Measurements from ENCODE around the gene MRPL2. TPM values are rescaled to one million over a fixed set of nuclear protein-coding genes. Genes with fewer than 3 reads are reported as not detected.
A peak's percentile ranks its signal among the peaks of the same experiment; 100 is the strongest.

MRPL2 gene
- total RNA-seq, 1 experiment from 2014 or later: 123 TPM

GRCh38 chr6:43052225-43052841, 6.9 kb downstream of the MRPL2 start:
- Histone ChIP-seq H3K27ac (ENCODE audit: low read depth, low read length) (peak overlapping the region; percentile 98), H3K4me2 (ENCODE audit: low read length) (peak overlapping the region; percentile 99), H3K9ac (ENCODE audit: low read length) (peak overlapping the region; percentile 98), H3K36me3 (ENCODE audit: control insufficient read depth in 1 of 2, insufficient read depth in 2 of 2, low read length in 2 of 2) (peaks cover 14 to 19% of the 10 kb centered on the region in 2 experiments; a peak in 3 of 4 replicates), H2AFZ (ENCODE audit: low read depth, low read length, poor library complexity, severe bottlenecking) (no peak overlapping the region), H3K9me3 (ENCODE audit: control insufficient read depth in 1 of 2, insufficient read depth in 1 of 2, low read depth in 1 of 2, low read length in 2 of 2) (no peaks in the 10 kb centered on the region), H3K4me3 (replicated peaks in 1 of 2; ENCODE audit: low read depth in 1 of 2, low read length in 2 of 2) (peak overlapping the region; percentile 97), H3K4me1 (ENCODE audit: control insufficient read depth in 1 of 2, insufficient read depth in 2 of 2, low read length in 2 of 2) (peaks cover 6 to 21% of the 10 kb centered on the region in 2 experiments; a peak in 3 of 4 replicates), H3K27me3 (ENCODE audit: insufficient read depth, low read length) (no peaks in the 10 kb centered on the region), H3K9me2 (ENCODE audit: insufficient read depth) (no peaks in the 10 kb centered on the region), H4K20me1 (ENCODE audit: insufficient read depth) (no peaks in the 10 kb centered on the region), H3K79me2 (ENCODE audit: insufficient read depth, low read length) (peaks cover 27% of the 10 kb centered on the region)
- intact Hi-C loops (cut with micrococcal nuclease): no loop called here
- CTCF ChIA-PET: no interaction called here
- POLR2A ChIA-PET: no interaction called here
- no peak for ATAC-seq
- TF ChIP-seq POLR2A (IDR thresholded peaks at IDR 0.05; ENCODE audit: borderline replicate concordance, extremely low read depth, insufficient read depth, insufficient read length): peak; percentile 24
- TF ChIP-seq EZH2phosphoT487 (IDR thresholded peaks at IDR 0.05; ENCODE audit: borderline replicate concordance): no peak
- TF ChIP-seq YY1 (IDR thresholded peaks at IDR 0.05; ENCODE audit: extremely low read depth, insufficient replicate concordance, low read depth, low read length): no peak
- no peak for TF ChIP-seq MAX (IDR thresholded peaks at IDR 0.05)
- TSS peak; percentile 29 for BruUV-seq (replicated peaks)
- RAD21 ChIA-PET (ENCODE audit: low non-redundant PET in 1 of 2, low total read pairs in 2 of 2, uncharacterized antibody in 2 of 2, unreplicated experiment in 2 of 2): no interaction called here
- DNase-seq (ENCODE audit: low read depth, low spot score): no peak

GRCh38 chr6:43050981-43051380, 8.3 kb downstream of the MRPL2 start:
- Histone ChIP-seq H3K79me2 (ENCODE audit: insufficient read depth, low read length) (peaks cover 25% of the 10 kb centered on the region), H3K36me3 (ENCODE audit: control insufficient read depth in 1 of 2, insufficient read depth in 2 of 2, low read length in 2 of 2) (peaks cover 14% of the 10 kb centered on the region in 2 experiments; a peak in 3 of 4 replicates), H3K4me3 (replicated peaks in 1 of 2; ENCODE audit: low read depth in 1 of 2, low read length in 2 of 2) (no peak overlapping the region), H3K9me3 (ENCODE audit: control insufficient read depth in 1 of 2, insufficient read depth in 1 of 2, low read depth in 1 of 2, low read length in 2 of 2) (no peaks in the 10 kb centered on the region), H4K20me1 (ENCODE audit: insufficient read depth) (no peaks in the 10 kb centered on the region), H3K4me2 (ENCODE audit: low read length) (no peak overlapping the region), H3K9ac (ENCODE audit: low read length) (no peak overlapping the region), H3K9me2 (ENCODE audit: insufficient read depth) (no peaks in the 10 kb centered on the region), H3K27me3 (ENCODE audit: insufficient read depth, low read length) (no peaks in the 10 kb centered on the region), H3K27ac (ENCODE audit: low read depth, low read length) (no peak overlapping the region), H3K4me1 (ENCODE audit: control insufficient read depth in 1 of 2, insufficient read depth in 2 of 2, low read length in 2 of 2) (peaks cover 6 to 21% of the 10 kb centered on the region in 2 experiments; a peak in 3 of 4 replicates), H2AFZ (ENCODE audit: low read depth, low read length, poor library complexity, severe bottlenecking) (no peak overlapping the region)
- CTCF ChIA-PET: no interaction called here
- no TSS peak for BruUV-seq (replicated peaks)
- ATAC-seq: no peak
- intact Hi-C loops (cut with micrococcal nuclease): no loop called here
- POLR2A ChIA-PET: no interaction called here
- no peak for DNase-seq (ENCODE audit: low read depth, low spot score)
- RAD21 ChIA-PET (ENCODE audit: low non-redundant PET in 1 of 2, low total read pairs in 2 of 2, uncharacterized antibody in 2 of 2, unreplicated experiment in 2 of 2): no interaction called here
- TF ChIP-seq EGR1 (IDR thresholded peaks at IDR 0.05; ENCODE audit: low read depth): no peak
- TF ChIP-seq POLR2AphosphoS5 (IDR thresholded peaks at IDR 0.05; ENCODE audit: low read depth, low read length): no peak
- TF ChIP-seq MAX (IDR thresholded peaks at IDR 0.05): no peak
- no peak for TF ChIP-seq ZBTB33 (IDR thresholded peaks at IDR 0.05; ENCODE audit: extremely low read depth, insufficient replicate concordance, low read length)
- no peak for TF ChIP-seq SRF (IDR thresholded peaks at IDR 0.05; ENCODE audit: low read depth)
- no peak for TF ChIP-seq EZH2phosphoT487 (IDR thresholded peaks at IDR 0.05; ENCODE audit: borderline replicate concordance)
- TF ChIP-seq FOSL1 (IDR thresholded peaks at IDR 0.05; ENCODE audit: low read depth): no peak
- no peak for TF ChIP-seq CBX3 (IDR thresholded peaks at IDR 0.05; ENCODE audit: low read depth)
- TF ChIP-seq YY1 (IDR thresholded peaks at IDR 0.05; ENCODE audit: extremely low read depth, insufficient replicate concordance, low read depth, low read length): no peak
- TF ChIP-seq ZNF274 (IDR thresholded peaks at IDR 0.05; ENCODE audit: low read depth, low read length): no peak
- no peak for TF ChIP-seq EZH2 (IDR thresholded peaks at IDR 0.05)
- TF ChIP-seq POLR2A (IDR thresholded peaks at IDR 0.05; ENCODE audit: borderline replicate concordance, extremely low read depth, insufficient read depth, insufficient read length): no peak
- TF ChIP-seq JUND (IDR thresholded peaks at IDR 0.05): no peak

All from HCT116 (cell line).